Umbilical cord (tissue), 2 donors: ENCODE data around the gene HPS1. TPM values are rescaled to one million over a fixed set of nuclear protein-coding genes. Genes with fewer than 3 reads are reported as not detected.

Experiments
- DNase-seq: peaks from one replicate; pipeline ENCODE4 v3.0.0-alpha.2; 2015; ENCODE audit warnings: low spot score
- total RNA-seq: library from RNA; depleted of rRNA; stranded (reverse); fragments of >200 nt; gene quantifications from one replicate; pipeline ENCODE4 v1.2.3, GENCODE V29; 2014; ENCODE audit warnings: low replicate concordance; ENCODE audit not compliant: insufficient read depth

Gene HPS1
- total RNA-seq, 1 donor from 2014 or later = 12.8 TPM

GRCh38 chr10:98414578-98414931 is 32.2 kb downstream of the HPS1 start:
- DNase-seq = no peak

- no peak for DNase-seq
These were observed 35.0 kb downstream of the HPS1 start for GRCh38 chr10:98411768-98412167.

- no peak for DNase-seq
These were observed 35.6 kb downstream of the HPS1 start for GRCh38 chr10:98411166-98411565.

GRCh38 chr10:98410759-98411158 is 36.0 kb downstream of the HPS1 start:
- no peak for DNase-seq

- DNase-seq = no peak
These were observed 36.5 kb downstream of the HPS1 start for GRCh38 chr10:98410135-98410743.

GRCh38 chr10:98408799-98409198 is 37.9 kb downstream of the HPS1 start:
- no peak for DNase-seq

GRCh38 chr10:98407744-98408241 is 38.9 kb downstream of the HPS1 start:
- no peak for DNase-seq

- DNase-seq = no peak
These were observed 39.6 kb downstream of the HPS1 start for GRCh38 chr10:98407017-98407743.

GRCh38 chr10:98405422-98405821 is 41.3 kb downstream of the HPS1 start:
- DNase-seq = peak; percentile 44

- peak; percentile 81 for DNase-seq
These were observed 42.0 kb downstream of the HPS1 start for GRCh38 chr10:98404571-98405359.

- no peak for DNase-seq
These were observed 42.8 kb downstream of the HPS1 start for GRCh38 chr10:98403812-98404504.

- no peak for DNase-seq
These were observed 43.6 kb downstream of the HPS1 start for GRCh38 chr10:98402931-98403718.

- no peak for DNase-seq
These were observed 44.3 kb downstream of the HPS1 start for GRCh38 chr10:98402478-98402877.

- DNase-seq = no peak
These were observed 46.3 kb downstream of the HPS1 start for GRCh38 chr10:98400482-98400881.

GRCh38 chr10:98399784-98400183 is 47.0 kb downstream of the HPS1 start:
- no peak for DNase-seq

- no peak for DNase-seq
These were observed 49.6 kb downstream of the HPS1 start for GRCh38 chr10:98397089-98397600.

- DNase-seq = no peak
These were observed 50.4 kb downstream of the HPS1 start for GRCh38 chr10:98396096-98397063.

GRCh38 chr10:98394851-98395440 is 51.8 kb downstream of the HPS1 start:
- no peak for DNase-seq

GRCh38 chr10:98391578-98391991 is 55.1 kb downstream of the HPS1 start:
- DNase-seq = no peak
